Panc1 (cell line): Measurements from ENCODE around the gene TIPRL. TPM values are rescaled to one million over a fixed set of nuclear protein-coding genes. Genes with fewer than 3 reads are reported as not detected.

Experiments used
- ATAC-seq: fragments of 200-7000 bp; cut with Tn5 transposase; 2 replicates; pipeline ENCODE4 v1.9.1; 2020; ENCODE audit warnings: mild to moderate bottlenecking, moderate library complexity
- BruUV-seq: library from RNA; stranded (reverse); fragments of 400-500 nt; replicated peaks from 2 replicates; lab custom pipeline; 2021; lab: Mats Ljungman, UMichigan
- CTCF ChIA-PET: fragments of 300-600 bp; sonication (Branson Sonifier 250); formaldehyde crosslinking; loops from one replicate; lab custom pipeline; 2022; ENCODE audit warnings: antibody characterized with exemption; lab: Charles Lee
- POLR2A ChIA-PET: fragments of 300-600 bp; sonication (Branson Sonifier 250); formaldehyde crosslinking; loops from one replicate; lab custom pipeline; 2022; ENCODE audit warnings: antibody characterized with exemption; lab: Charles Lee
- DNase-seq: peaks from one replicate; pipeline ENCODE4 v3.0.0-alpha.2; 2010; ENCODE audit warnings: low read depth, low spot score
- H3K27ac ChIP-seq: 2 replicates; pipeline ENCODE4 v1.5.1; 2011; ENCODE audit warnings: mild to moderate bottlenecking, low read length, inconsistent platforms
- H3K27me3 ChIP-seq: fragments of 200-500 bp; sonication (Bioruptor generic); 2 replicates; pipeline ENCODE4 v1.6.0; 2014; ENCODE audit warnings: low read length, inconsistent platforms; ENCODE audit not compliant: control insufficient read depth, insufficient read depth
- H3K36me3 ChIP-seq: fragments of 200-500 bp; sonication (Bioruptor generic); 2 replicates; pipeline ENCODE4 v1.5.1; 2014; ENCODE audit warnings: inconsistent platforms, mild to moderate bottlenecking, low read length, moderate library complexity; ENCODE audit not compliant: control insufficient read depth, insufficient read depth
- H3K4me1 ChIP-seq: 2 replicates; pipeline ENCODE4 v1.5.1; 2011; ENCODE audit warnings: inconsistent platforms, mild to moderate bottlenecking, low read length, moderate library complexity; ENCODE audit not compliant: control insufficient read depth, insufficient read depth
- H3K4me3 ChIP-seq, 2 experiments: 2 replicates each; pipeline ENCODE4 v1.5.1; 2011 to 2012; ENCODE audit warnings: low read depth in 2 of 2, low read length in 2 of 2, mild to moderate bottlenecking in 2 of 2, inconsistent platforms in 1 of 2, moderate library complexity in 1 of 2
- H3K9me3 ChIP-seq: fragments of 200-500 bp; sonication (Bioruptor generic); 2 replicates; pipeline ENCODE4 v1.5.1; 2014; ENCODE audit warnings: low read depth, mild to moderate bottlenecking, inconsistent platforms, low read length, moderate library complexity; ENCODE audit not compliant: control insufficient read depth, insufficient read depth
- CTCF ChIP-seq: fragments of 450-650 bp; IDR thresholded peaks from 2 replicates; pipeline ENCODE4 v1.5.1; 2017; ENCODE audit warnings: mild to moderate bottlenecking
- POLR2AphosphoS5 ChIP-seq: IDR thresholded peaks from 2 replicates; pipeline ENCODE4 v1.6.1; 2012; ENCODE audit warnings: mild to moderate bottlenecking, low read depth, low read length, moderate library complexity
- SIN3A ChIP-seq: IDR thresholded peaks from 2 replicates; pipeline ENCODE4 v1.6.1; 2012; ENCODE audit warnings: low read depth, mild to moderate bottlenecking, low read length, moderate library complexity, borderline replicate concordance; ENCODE audit not compliant: insufficient read depth
- TCF7L2 ChIP-seq: IDR thresholded peaks from 2 replicates; pipeline ENCODE4 v1.6.1; 2011; ENCODE audit warnings: mild to moderate bottlenecking, low read depth, low read length, inconsistent platforms
- in situ Hi-C: cut with HindIII; loops from 2 replicates; pipeline ENCODE4 v1.10.0; 2016; ENCODE audit warnings: low sequenced_read_pairs, low pct_unique_long_range_greater_than_20kb
- intact Hi-C: fragments of 100-400 bp; cut with micrococcal nuclease; formaldehyde crosslinking; loops from one replicate; pipeline ENCODE4 v1.10.0; 2022; ENCODE audit not compliant: unreplicated experiment
- total RNA-seq: library from RNA; stranded (reverse); gene quantifications from one replicate; pipeline ENCODE4 v1.2.1, GENCODE V29; 2021; ENCODE audit not compliant: unreplicated experiment
- TF ChIP-seq, protein P1 (sequence below), 2 experiments: IDR thresholded peaks; 2 replicates each; pipeline ENCODE4 v1.6.1; 2011 to 2012; ENCODE audit warnings: low read depth in 2 of 2, control low read depth in 1 of 2, low read length in 1 of 2, mild to moderate bottlenecking in 1 of 2, moderate library complexity in 1 of 2; ENCODE audit not compliant: insufficient read depth in 1 of 2

Gene TIPRL
- total RNA-seq, 1 experiment from 2014 or later, result 48.5 TPM

- BruUV-seq, result no TSS peak
- H3K9me3 ChIP-seq, result no peaks in the 10 kb centered on the region
- H3K36me3 ChIP-seq, result no peaks in the 10 kb centered on the region
- in situ Hi-C loops (no loop called here), intact Hi-C loops (no loop called here)
- POLR2A ChIA-PET, result no interaction called here
- CTCF ChIA-PET, result interaction anchor here (0.6 kb wide), 1 partner anchor 80 kb away, joined by 6 read pairs; no protein-coding TSS in a partner anchor
- no peak overlapping the region for H3K4me3 ChIP-seq
- H3K4me1 ChIP-seq, result no peaks in the 10 kb centered on the region
- TF ChIP-seq CTCF, result peak; percentile 93
- TF ChIP-seq SIN3A, result no peak
- TF ChIP-seq, protein P1, sequence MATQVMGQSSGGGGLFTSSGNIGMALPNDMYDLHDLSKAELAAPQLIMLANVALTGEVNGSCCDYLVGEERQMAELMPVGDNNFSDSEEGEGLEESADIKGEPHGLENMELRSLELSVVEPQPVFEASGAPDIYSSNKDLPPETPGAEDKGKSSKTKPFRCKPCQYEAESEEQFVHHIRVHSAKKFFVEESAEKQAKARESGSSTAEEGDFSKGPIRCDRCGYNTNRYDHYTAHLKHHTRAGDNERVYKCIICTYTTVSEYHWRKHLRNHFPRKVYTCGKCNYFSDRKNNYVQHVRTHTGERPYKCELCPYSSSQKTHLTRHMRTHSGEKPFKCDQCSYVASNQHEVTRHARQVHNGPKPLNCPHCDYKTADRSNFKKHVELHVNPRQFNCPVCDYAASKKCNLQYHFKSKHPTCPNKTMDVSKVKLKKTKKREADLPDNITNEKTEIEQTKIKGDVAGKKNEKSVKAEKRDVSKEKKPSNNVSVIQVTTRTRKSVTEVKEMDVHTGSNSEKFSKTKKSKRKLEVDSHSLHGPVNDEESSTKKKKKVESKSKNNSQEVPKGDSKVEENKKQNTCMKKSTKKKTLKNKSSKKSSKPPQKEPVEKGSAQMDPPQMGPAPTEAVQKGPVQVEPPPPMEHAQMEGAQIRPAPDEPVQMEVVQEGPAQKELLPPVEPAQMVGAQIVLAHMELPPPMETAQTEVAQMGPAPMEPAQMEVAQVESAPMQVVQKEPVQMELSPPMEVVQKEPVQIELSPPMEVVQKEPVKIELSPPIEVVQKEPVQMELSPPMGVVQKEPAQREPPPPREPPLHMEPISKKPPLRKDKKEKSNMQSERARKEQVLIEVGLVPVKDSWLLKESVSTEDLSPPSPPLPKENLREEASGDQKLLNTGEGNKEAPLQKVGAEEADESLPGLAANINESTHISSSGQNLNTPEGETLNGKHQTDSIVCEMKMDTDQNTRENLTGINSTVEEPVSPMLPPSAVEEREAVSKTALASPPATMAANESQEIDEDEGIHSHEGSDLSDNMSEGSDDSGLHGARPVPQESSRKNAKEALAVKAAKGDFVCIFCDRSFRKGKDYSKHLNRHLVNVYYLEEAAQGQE (IDR thresholded peaks at IDR 0.05; ENCODE audit: insufficient read depth in 1 of 2, low read depth in 2 of 2, low read length in 1 of 2), result no peak
- no peak for TF ChIP-seq POLR2AphosphoS5
- TF ChIP-seq TCF7L2, result no peak
- no peak overlapping the region for H3K27ac ChIP-seq
- ATAC-seq, result peak; percentile 100
- peak; percentile 55 for DNase-seq
- no peaks in the 10 kb centered on the region; the same call in 1 of the 2 replicates for H3K27me3 ChIP-seq
Observed at GRCh38 chr1:168145184-168146159, 33.3 kb upstream of the TIPRL start.

- H3K9me3 ChIP-seq, result no peaks in the 10 kb centered on the region
- no peak for TF ChIP-seq SIN3A
- no peak for TF ChIP-seq POLR2AphosphoS5
- TF ChIP-seq, protein P1 (IDR thresholded peaks at IDR 0.05; ENCODE audit: insufficient read depth in 1 of 2, low read depth in 2 of 2, low read length in 1 of 2), result no peak
- no peak for TF ChIP-seq TCF7L2
- TF ChIP-seq CTCF, result no peak
- intact Hi-C loops, result no loop called here
- H3K4me3 ChIP-seq, result no peak overlapping the region
- no peak overlapping the region for H3K27ac ChIP-seq
- no peaks in the 10 kb centered on the region; the same call in 1 of the 2 replicates for H3K27me3 ChIP-seq
- ChIA-PET CTCF (no interaction called here), POLR2A (no interaction called here)
- no peak for DNase-seq
- H3K4me1 ChIP-seq, result no peaks in the 10 kb centered on the region
- in situ Hi-C loops, result no loop called here
- no peak for ATAC-seq
- H3K36me3 ChIP-seq, result no peaks in the 10 kb centered on the region
- BruUV-seq, result no TSS peak
Observed at GRCh38 chr1:168146160-168146539, 32.6 kb upstream of the TIPRL start.
